ENCODE results near the gene ADD1.

DNA sequence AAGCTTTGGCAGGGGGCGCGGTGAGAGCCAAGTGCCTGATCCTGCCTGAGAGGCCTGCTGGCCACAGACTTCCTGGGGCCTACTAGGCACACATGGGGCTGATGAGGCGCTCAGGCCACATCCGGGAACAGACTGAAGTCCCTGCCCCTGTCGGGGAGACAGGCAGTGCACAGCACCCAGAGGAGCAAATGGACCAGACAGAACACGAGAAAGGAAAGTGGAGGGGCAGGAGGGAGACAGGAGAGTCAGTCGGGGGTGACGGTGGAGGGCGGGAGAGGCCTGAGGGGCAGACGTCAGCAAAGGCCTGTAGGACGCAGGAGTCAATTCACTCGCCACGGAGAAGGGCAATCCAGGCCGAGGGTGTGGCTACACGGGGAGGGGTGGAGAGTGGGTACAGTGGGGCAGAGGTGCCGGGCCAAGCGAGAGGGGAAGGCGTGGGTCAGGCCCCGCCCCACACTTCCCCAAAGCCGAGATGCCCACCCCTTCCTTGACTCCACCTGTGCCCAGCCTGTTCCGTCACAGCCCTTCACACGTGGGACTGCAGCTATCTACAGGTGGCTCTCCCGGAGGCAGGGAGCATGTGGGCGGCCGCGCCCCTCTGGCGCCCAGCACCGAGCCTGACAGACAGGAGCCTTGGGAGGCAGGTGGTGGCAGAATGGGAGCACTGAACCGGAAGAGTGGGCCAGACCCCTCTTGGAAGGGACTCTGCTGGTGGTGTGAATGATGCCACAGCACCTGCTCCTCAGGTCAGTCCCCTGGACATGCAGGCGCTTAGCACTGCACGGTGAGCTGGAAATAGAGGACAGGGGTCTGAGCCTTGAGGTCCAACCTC, 99.1 kb downstream of the ADD1 start:
- no peak for TF ChIP-seq CTCF (conservative IDR thresholded peaks at IDR 0.05; ENCODE audit: low read depth, low read length)
- TF ChIP-seq EZH2 (IDR thresholded peaks at IDR 0.05; ENCODE audit: borderline replicate concordance, low read depth, low read length, poor library complexity, severe bottlenecking), result no peak
